Renal cortical epithelial cell (primary cell): Measurements from ENCODE around the gene PSMD9. TPM values are rescaled to one million over a fixed set of nuclear protein-coding genes. Genes with fewer than 3 reads are reported as not detected.
A peak's percentile ranks its signal among the peaks of the same experiment; 100 is the strongest.

ENCODE experiments used
- DNase-seq: peaks from one replicate; pipeline ENCODE4 v3.0.0-alpha.2; 2011; ENCODE audit warnings: low read depth
- total RNA-seq: library from RNA; depleted of rRNA; stranded (reverse); fragments of >200 nt; gene quantifications from 2 replicates; pipeline ENCODE4 v1.2.3, GENCODE V29; 2014

The PSMD9 gene
- total RNA-seq, 1 donor from 2014 or later, result 132 TPM

DNA sequence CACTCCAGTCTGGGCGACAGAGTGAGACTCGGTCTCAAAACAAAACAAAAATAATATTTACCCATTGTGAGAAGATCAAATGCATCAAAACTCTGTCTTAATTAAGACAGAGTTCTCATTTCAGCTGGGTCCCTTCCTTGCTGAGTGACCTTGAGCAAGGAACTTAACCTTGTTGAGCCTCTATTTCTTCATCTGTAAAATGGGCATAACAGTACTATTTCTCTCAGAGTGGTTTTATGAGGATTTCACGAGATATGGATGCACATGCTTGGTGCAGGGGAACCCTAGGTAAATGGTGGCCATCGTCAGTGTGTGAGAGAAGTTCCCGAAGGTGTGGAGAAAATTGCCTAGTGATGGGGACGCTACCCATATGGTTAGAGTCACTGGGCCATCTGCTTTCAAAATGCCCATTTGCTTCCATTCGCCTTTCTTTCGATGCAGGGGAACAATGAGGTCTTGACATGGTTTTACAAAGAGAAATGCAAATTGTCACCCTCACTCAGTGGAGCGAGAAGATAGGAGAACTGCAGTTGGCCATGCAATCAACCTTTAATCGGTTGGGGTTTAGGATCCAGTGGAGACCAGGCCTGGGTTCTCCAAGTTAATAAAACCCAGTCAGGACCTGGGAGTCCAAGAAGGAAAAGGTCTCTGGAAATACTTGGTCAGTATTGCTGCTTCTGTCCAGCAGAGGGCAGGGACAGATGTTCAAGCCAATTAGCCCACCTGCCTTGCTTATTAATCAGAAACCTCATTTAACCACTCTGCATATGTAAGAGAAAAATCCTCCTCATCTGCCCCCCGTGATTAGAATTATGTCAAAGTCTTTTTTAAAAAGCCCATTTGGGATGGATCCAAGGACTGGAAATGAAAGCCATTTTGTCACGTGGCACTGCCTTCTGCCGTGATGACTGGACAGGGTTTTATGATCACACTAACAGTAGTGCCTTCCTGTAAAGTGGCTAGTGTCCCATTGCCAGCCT is 67.0 kb downstream of the PSMD9 start:
- DNase-seq, result peak; percentile 52

GRCh38 chr12:121957861-121958515 is 69.4 kb downstream of the PSMD9 start:
- no peak for DNase-seq

DNA sequence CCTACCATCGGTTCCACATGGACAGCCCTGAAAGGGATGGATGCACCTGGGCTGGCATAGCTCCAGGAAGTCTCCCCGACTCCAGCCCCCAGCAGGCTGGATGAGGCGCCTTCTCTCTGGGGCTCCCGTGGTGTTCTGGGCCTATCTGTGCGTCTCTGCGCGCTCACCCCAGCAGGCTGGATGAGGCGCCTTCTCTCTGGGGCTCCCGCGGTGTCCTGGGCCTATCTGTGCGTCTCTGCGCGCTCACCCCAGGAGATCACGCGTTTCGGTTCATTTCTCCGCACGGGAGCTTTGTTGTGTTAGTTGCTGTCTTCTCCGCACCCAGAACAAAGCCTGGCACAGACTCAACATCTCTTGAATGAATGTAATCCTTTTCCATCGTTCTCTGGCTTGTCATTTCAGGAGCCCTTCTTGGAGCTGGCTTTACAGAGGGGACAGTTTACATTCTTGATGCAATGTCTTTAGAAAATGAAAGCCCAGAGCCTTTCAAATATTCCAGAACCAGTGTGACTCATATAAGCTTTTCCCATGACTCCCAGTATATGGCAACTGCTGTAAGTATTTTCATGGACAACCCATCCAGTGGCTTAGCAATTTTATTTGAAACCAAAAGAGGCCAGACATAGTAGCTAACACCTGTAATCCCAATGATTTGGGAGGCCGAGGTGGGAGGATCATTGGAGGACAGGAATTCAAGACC is 70.1 kb downstream of the PSMD9 start:
- peak; percentile 15 for DNase-seq

DNA sequence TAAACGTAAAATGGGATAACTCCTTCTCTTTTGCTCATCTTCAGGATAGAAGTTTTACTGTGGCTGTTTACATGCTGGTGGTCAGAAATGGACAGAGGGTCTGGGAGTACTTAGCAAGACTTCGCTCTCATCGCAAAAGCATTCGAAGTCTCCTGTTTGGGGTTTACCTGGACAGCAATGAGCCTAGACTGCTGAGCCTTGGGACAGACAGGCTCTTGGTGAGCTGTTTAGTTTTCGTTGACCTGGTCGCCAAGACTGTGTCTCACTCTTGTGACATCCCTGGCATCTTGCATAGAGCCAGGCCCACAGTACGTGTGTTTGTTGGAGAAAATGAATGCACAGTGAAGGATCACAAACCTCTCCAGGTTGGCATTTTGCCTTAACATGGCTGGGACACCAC is 72.0 kb downstream of the PSMD9 start:
- DNase-seq, result no peak

- DNase-seq, result no peak
These were observed 72.7 kb downstream of the PSMD9 start for GRCh38 chr12:121961195-121961879.

- no peak for DNase-seq
These were observed 74.9 kb downstream of the PSMD9 start for GRCh38 chr12:121963341-121964018.

GRCh38 chr12:121964813-121965643 is 76.4 kb downstream of the PSMD9 start:
- peak; percentile 19 for DNase-seq

DNA sequence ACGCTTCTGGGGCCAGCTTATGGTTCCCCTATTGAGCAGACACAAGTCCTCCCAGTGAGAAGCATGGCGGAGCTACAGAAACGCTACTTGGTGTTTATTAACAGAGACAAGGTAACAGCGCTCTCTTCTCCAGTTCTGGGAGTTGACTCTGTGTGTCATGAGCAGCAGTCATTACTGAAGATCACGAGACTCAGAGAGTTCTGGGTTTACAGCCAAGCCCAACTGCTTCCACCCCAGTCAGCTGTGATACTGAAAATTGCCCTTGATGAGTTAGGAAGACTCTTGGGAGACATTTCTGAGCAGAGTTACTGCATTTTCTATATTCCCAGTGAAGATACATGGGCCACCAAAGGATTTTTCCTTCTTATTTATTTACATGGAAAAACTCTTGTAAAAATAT is 78.4 kb downstream of the PSMD9 start:
- DNase-seq, result no peak

Other genes starting within 250 kb of the PSMD9 start
- gene MORN3, start 219.1 kb upstream of the PSMD9 start, total RNA-seq, result under 0.01 and 3.1 TPM in 2 replicates
- gene TMEM120B, start 176.0 kb upstream of the PSMD9 start, total RNA-seq, result 8.5 and 12.8 TPM in 2 replicates
- 47.3 and 82.0 TPM in 2 replicates for gene RHOF, start 95.1 kb upstream of the PSMD9 start, total RNA-seq
- 1.6 and 11.9 TPM in 2 replicates for gene SETD1B, start 84.8 kb upstream of the PSMD9 start, total RNA-seq
- 2.1 TPM in 2 replicates for gene HPD, start 29.9 kb upstream of the PSMD9 start, total RNA-seq
- gene CFAP251, start 29.8 kb downstream of the PSMD9 start, total RNA-seq, result 2.4 and 16.5 TPM in 2 replicates
- 9.7 and 24.8 TPM in 2 replicates for gene BCL7A, start 133.1 kb downstream of the PSMD9 start, total RNA-seq
- gene MLXIP, start 190.0 kb downstream of the PSMD9 start, total RNA-seq, result 16.1 and 58.8 TPM in 2 replicates